Gastrocnemius medialis (tissue), 4 donors: ENCODE results near the gene MYO16. TPM values are rescaled to one million over a fixed set of nuclear protein-coding genes. Genes with fewer than 3 reads are reported as not detected.

Experiments
- ATAC-seq, 2 donors: fragments of 150-250 bp; one replicate each; pipeline ENCODE4 v1.9.1; 2016
- DNase-seq, 2 donors: peaks; one replicate each; pipeline ENCODE4 v3.0.0-alpha.2; 2019
- H3K27ac ChIP-seq, 4 donors: fragments of 200-600 bp; sonication (generic); 1 replicate in 1 of 4; 2 replicates in 3 of 4; pipeline ENCODE4 v1.5.1; 2016 to 2018; ENCODE audit warnings: mild to moderate bottlenecking in 2 of 4, moderate library complexity in 1 of 4
- H3K27me3 ChIP-seq, 3 donors: fragments of 200-600 bp; sonication (generic) in 2 of 3; 1 replicate in 1 of 3; 2 replicates in 2 of 3; pipeline versions ENCODE4 v1.5.1 to v1.6.0; 2016 to 2019; ENCODE audit warnings: mild to moderate bottlenecking in 1 of 3, moderate library complexity in 1 of 3
- H3K36me3 ChIP-seq, 2 donors: fragments of 200-600 bp; sonication (generic) in 1 of 2; one replicate each; pipeline ENCODE4 v1.5.1; 2017 to 2018
- H3K4me1 ChIP-seq, 2 donors: fragments of 200-600 bp; sonication (generic) in 1 of 2; one replicate each; pipeline ENCODE4 v1.5.1; 2016 to 2017; ENCODE audit warnings: mild to moderate bottlenecking in 2 of 2
- H3K4me3 ChIP-seq, 4 donors: fragments of 200-600 bp; sonication (generic) in 3 of 4; 1 replicate in 1 of 4; 2 replicates in 3 of 4; pipeline ENCODE4 v1.5.1; 2016 to 2019; ENCODE audit warnings: mild to moderate bottlenecking in 2 of 4
- H3K9me3 ChIP-seq, 3 donors: fragments of 200-600 bp; sonication (generic) in 2 of 3; 1 replicate in 1 of 3; 2 replicates in 2 of 3; pipeline ENCODE4 v1.5.1; 2016 to 2019
- POLR2A ChIP-seq, 2 donors: fragments of 450-650 bp; IDR thresholded peaks; one replicate each; pipeline ENCODE4 v1.6.1; 2017; ENCODE audit warnings: antibody characterized with exemption in 2 of 2, mild to moderate bottlenecking in 2 of 2, moderate library complexity in 2 of 2
- in situ Hi-C, 4 donors: fragments of 200-750 bp; cut with MboI; loops; one replicate each; pipeline versions ENCODE4 v1.15.0 to v1.8.0; 2017; ENCODE audit warnings: low sequenced_read_pairs in 4 of 4
- intact Hi-C: fragments of 100-400 bp; cut with DNase I; formaldehyde crosslinking; loops from one replicate; pipeline ENCODE4 v1.15.1; 2023; ENCODE audit warnings: low total_unique reads
- total RNA-seq, 4 donors: library from RNA; depleted of rRNA; stranded (reverse); fragments of >200 nt; gene quantifications; one replicate each; pipeline versions ENCODE4 v1.1.0 to v1.2.3, GENCODE V29; 2016
- TF ChIP-seq, protein P1 (sequence below), 5 experiments: fragments of 450-650 bp in 3 of 5; fragments of 200-600 bp in 2 of 5; sonication (generic) in 2 of 5; IDR thresholded peaks in 4 of 5; conservative IDR thresholded peaks in 1 of 5; 1 replicate in 4 of 5; 2 replicates in 1 of 5; pipeline ENCODE4 v1.5.1; 2016 to 2019; ENCODE audit warnings: antibody characterized with exemption in 5 of 5, mild to moderate bottlenecking in 3 of 5, moderate library complexity in 3 of 5

Gene MYO16
- total RNA-seq, 4 donors from 2014 or later = 0.02 TPM; not detected in 3

DNA sequence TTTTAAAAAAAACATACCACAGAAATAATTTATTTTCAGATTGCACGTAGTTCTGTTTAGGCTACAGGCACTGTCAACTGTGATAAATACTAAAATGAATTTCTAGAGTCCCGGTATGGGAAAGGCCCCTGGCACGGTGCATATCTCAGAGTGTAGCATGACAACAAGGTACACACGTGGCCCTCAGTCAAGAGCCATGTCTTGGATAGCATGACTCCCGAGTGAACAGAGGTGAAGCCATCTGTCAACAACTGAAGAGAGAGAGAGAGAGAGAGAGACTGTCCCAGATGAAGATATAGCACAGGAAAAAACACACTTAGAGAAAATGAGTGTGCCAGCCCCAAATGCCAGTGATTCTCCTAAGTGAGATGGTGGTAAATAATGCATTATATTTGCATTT lies 297.5 kb downstream of the MYO16 start:
- intact Hi-C loops = no loop called here
- DNase-seq (no peak), ATAC-seq (no peak)
- TF ChIP-seq POLR2A (IDR thresholded peaks at IDR 0.05) = no peak
- TF ChIP-seq, protein P1, sequence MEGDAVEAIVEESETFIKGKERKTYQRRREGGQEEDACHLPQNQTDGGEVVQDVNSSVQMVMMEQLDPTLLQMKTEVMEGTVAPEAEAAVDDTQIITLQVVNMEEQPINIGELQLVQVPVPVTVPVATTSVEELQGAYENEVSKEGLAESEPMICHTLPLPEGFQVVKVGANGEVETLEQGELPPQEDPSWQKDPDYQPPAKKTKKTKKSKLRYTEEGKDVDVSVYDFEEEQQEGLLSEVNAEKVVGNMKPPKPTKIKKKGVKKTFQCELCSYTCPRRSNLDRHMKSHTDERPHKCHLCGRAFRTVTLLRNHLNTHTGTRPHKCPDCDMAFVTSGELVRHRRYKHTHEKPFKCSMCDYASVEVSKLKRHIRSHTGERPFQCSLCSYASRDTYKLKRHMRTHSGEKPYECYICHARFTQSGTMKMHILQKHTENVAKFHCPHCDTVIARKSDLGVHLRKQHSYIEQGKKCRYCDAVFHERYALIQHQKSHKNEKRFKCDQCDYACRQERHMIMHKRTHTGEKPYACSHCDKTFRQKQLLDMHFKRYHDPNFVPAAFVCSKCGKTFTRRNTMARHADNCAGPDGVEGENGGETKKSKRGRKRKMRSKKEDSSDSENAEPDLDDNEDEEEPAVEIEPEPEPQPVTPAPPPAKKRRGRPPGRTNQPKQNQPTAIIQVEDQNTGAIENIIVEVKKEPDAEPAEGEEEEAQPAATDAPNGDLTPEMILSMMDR (IDR thresholded peaks at IDR 0.05 in 4 of 5, conservative IDR thresholded peaks at IDR 0.05 in 1 of 5) = no peak
- Histone ChIP-seq H3K27ac (no peak overlapping the region), H3K9me3 (no peaks in the 10 kb centered on the region), H3K36me3 (no peaks in the 10 kb centered on the region), H3K27me3 (no peaks in the 10 kb centered on the region), H3K4me3 (no peak overlapping the region), H3K4me1 (no peaks in the 10 kb centered on the region)
- in situ Hi-C loops = no loop called here

DNA sequence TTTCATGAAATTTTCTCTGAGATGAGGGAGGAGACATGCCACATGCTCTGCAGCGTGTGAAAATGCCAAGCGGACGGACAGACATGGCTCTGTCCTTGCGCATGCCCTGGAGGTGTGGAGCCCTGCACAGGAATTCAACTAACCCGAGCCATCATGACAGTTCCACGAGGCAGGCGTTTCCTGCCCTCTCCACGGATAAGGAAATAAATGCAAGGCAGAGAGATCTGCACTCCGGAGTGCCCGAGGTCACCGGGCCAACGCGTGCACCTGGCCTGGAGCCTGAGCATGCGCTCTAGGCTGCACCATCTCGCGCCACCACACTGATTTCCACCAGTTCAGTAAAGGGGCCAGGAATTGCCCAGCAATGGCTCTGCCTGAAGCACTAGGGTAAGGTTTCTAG lies 298.2 kb downstream of the MYO16 start:
- ATAC-seq (no peak), DNase-seq (no peak)
- Histone ChIP-seq H3K4me3 (no peak overlapping the region), H3K4me1 (no peaks in the 10 kb centered on the region), H3K9me3 (no peaks in the 10 kb centered on the region), H3K27me3 (no peaks in the 10 kb centered on the region), H3K36me3 (no peaks in the 10 kb centered on the region), H3K27ac (no peak overlapping the region)
- TF ChIP-seq, protein P1 (IDR thresholded peaks at IDR 0.05 in 4 of 5, conservative IDR thresholded peaks at IDR 0.05 in 1 of 5) = no peak
- no peak for TF ChIP-seq POLR2A (IDR thresholded peaks at IDR 0.05)
- in situ Hi-C loops (no loop called here), intact Hi-C loops (no loop called here)

DNA sequence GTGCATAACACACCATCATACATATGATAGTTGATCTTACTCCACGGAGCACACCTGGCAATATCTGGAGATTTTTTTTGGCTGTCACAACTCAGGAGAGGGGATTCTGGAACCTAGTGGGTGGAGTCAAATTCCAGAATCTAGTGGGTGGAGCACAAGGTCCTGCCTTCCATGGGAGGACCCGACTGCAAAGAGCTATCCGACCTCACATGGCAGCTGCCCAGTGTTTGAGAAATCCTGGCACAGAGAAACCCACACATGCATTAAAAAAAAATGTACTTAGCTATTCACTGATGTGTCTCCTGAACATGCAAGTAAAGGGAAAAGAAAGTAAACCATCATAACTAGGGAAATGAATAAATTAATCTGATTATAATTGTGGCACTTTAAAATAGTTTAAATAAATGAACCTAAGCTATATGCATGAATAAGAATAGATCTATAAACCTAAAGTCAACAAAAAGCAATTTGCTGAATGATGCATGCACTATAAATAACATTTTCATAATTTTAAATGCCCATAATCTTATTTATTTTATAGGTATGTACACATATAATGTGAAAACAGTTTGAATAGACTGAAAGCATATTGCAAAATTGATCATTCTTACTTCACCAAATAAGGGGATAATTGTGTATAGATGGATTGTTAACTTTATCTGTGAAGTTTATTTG lies 300.3 kb downstream of the MYO16 start:
- H3K27ac ChIP-seq = no peak overlapping the region
- ATAC-seq (no peak), DNase-seq (no peak)
- no peaks in the 10 kb centered on the region for H3K36me3 ChIP-seq
- in situ Hi-C loops (no loop called here), intact Hi-C loops (no loop called here)
- H3K4me1 ChIP-seq = no peaks in the 10 kb centered on the region
- TF ChIP-seq, protein P1 (IDR thresholded peaks at IDR 0.05 in 4 of 5, conservative IDR thresholded peaks at IDR 0.05 in 1 of 5) = no peak
- no peak for TF ChIP-seq POLR2A (IDR thresholded peaks at IDR 0.05)
- no peak overlapping the region for H3K4me3 ChIP-seq
- no peaks in the 10 kb centered on the region for H3K27me3 ChIP-seq
- H3K9me3 ChIP-seq = no peaks in the 10 kb centered on the region

DNA sequence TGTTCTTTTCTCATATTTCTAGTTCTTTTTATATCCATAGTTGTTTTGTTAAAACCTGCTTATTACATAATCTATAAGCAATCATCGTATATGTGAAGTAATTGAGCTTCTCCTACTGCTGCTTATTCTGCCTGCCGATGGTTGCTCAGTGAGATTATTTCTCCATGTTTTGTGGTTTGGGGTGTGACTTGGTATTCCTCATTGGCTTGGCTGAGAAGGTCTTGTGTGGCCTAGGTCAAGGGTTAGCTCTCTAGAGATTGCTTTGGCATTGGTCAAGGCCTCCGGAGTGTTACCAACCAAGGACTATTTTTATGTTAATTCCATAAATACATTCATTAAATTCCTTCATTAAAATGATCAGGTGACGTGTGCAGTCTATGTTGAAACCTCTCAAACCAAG lies 302.8 kb downstream of the MYO16 start:
- Histone ChIP-seq H3K4me1 (no peaks in the 10 kb centered on the region), H3K4me3 (no peak overlapping the region), H3K27me3 (no peaks in the 10 kb centered on the region), H3K9me3 (no peaks in the 10 kb centered on the region), H3K36me3 (no peaks in the 10 kb centered on the region), H3K27ac (no peak overlapping the region)
- no peak for DNase-seq
- TF ChIP-seq, protein P1 (IDR thresholded peaks at IDR 0.05 in 4 of 5, conservative IDR thresholded peaks at IDR 0.05 in 1 of 5) = no peak
- no peak for TF ChIP-seq POLR2A (IDR thresholded peaks at IDR 0.05)
- intact Hi-C loops (no loop called here), in situ Hi-C loops (no loop called here)
- ATAC-seq = no peak

DNA sequence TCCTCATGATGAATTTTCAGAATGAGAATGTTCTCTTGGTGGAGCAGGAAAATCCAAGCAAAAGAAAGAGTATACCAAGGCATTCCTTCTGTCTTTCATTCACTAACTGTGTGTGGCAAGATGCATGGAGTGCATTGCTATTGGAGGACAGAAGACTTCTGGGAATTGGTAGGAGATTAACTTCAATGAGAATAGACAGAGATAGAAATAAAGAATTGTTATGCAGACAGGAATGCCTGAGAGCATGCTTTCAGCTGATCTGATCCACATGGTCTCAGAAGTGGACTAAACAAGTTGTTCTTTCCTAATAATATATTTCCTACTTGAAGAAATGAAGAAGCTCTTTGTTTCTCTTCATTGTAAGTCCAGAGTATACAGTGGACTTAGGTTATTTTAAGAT lies 303.6 kb downstream of the MYO16 start:
- TF ChIP-seq POLR2A (IDR thresholded peaks at IDR 0.05) = no peak
- TF ChIP-seq, protein P1 (IDR thresholded peaks at IDR 0.05 in 4 of 5, conservative IDR thresholded peaks at IDR 0.05 in 1 of 5) = no peak
- no peaks in the 10 kb centered on the region for H3K27me3 ChIP-seq

More for the DNA sequence above, 303.6 kb downstream of the MYO16 start:
- DNase-seq (no peak), ATAC-seq (no peak)
- Histone ChIP-seq H3K4me3 (no peak overlapping the region), H3K36me3 (no peaks in the 10 kb centered on the region), H3K27ac (no peak overlapping the region), H3K4me1 (no peaks in the 10 kb centered on the region), H3K9me3 (no peaks in the 10 kb centered on the region)
- intact Hi-C loops = no loop called here
- in situ Hi-C loops = no loop called here
